Thyroid gland (tissue), 4 donors: ENCODE data around the gene ERVW-1.

Experiments used
- CTCF ChIP-seq, 6 experiments: fragments of 200-600 bp in 3 of 6; fragments of 450-650 bp in 3 of 6; sonication (generic) in 3 of 6; IDR thresholded peaks; one replicate each; pipeline ENCODE4 v1.5.1; 2016 to 2019; ENCODE audit warnings: antibody characterized with exemption in 6 of 6, mild to moderate bottlenecking in 2 of 6, inconsistent platforms in 1 of 6, moderate library complexity in 1 of 6
- POLR2A ChIP-seq, 2 donors: fragments of 450-650 bp; IDR thresholded peaks; one replicate each; pipeline ENCODE4 v1.6.1; 2017; ENCODE audit warnings: antibody characterized with exemption in 2 of 2, mild to moderate bottlenecking in 2 of 2, moderate library complexity in 1 of 2

GRCh38 chr7:92425311-92425947 lies 52.3 kb downstream of the ERVW-1 start:
- TF ChIP-seq CTCF (IDR thresholded peaks at IDR 0.05) (no peak), POLR2A (IDR thresholded peaks at IDR 0.05) (no peak)
